H9 (cell line): Measurements from ENCODE around the gene UFSP2. TPM values are rescaled to one million over a fixed set of nuclear protein-coding genes. Genes with fewer than 3 reads are reported as not detected.
A peak's percentile ranks its signal among the peaks of the same experiment; 100 is the strongest.

Experiments used
- DNase-seq: peaks from one replicate; pipeline ENCODE4 v3.0.0-alpha.2; 2017
- H2AFZ ChIP-seq: one replicate; pipeline ENCODE4 v1.6.1; 2013; ENCODE audit warnings: mild to moderate bottlenecking, low read length, control low read depth, moderate library complexity
- H2AK5ac ChIP-seq: 2 replicates; pipeline ENCODE4 v1.6.1; 2013; ENCODE audit warnings: low read length, control low read depth, mixed read lengths; ENCODE audit not compliant: insufficient read length
- H2BK120ac ChIP-seq: one replicate; pipeline ENCODE4 v1.6.1; 2013; ENCODE audit warnings: low read depth, mild to moderate bottlenecking, low read length, control low read depth, inconsistent platforms; ENCODE audit not compliant: poor library complexity, severe bottlenecking
- H2BK12ac ChIP-seq: 2 replicates; pipeline ENCODE4 v1.6.1; 2013; ENCODE audit warnings: low read length, control low read depth, mixed read lengths, low read depth; ENCODE audit not compliant: insufficient read length
- H2BK15ac ChIP-seq: 2 replicates; pipeline ENCODE4 v1.6.1; 2013; ENCODE audit warnings: low read depth, low read length, control low read depth
- H2BK20ac ChIP-seq: one replicate; pipeline ENCODE4 v1.6.1; 2013; ENCODE audit warnings: low read depth, mild to moderate bottlenecking, low read length, control low read depth, inconsistent platforms; ENCODE audit not compliant: poor library complexity, severe bottlenecking
- H2BK5ac ChIP-seq: 2 replicates; pipeline ENCODE4 v1.6.1; 2013; ENCODE audit warnings: low read length, control low read depth, mixed read lengths; ENCODE audit not compliant: insufficient read length
- H3K14ac ChIP-seq: 2 replicates; pipeline ENCODE4 v1.6.1; 2013; ENCODE audit warnings: low read length, control low read depth; ENCODE audit not compliant: insufficient read depth
- H3K18ac ChIP-seq: 2 replicates; pipeline ENCODE4 v1.6.1; 2013; ENCODE audit warnings: low read depth, mild to moderate bottlenecking, mixed read lengths, low read length, control low read depth; ENCODE audit not compliant: insufficient read length
- H3K23ac ChIP-seq: 2 replicates; pipeline ENCODE4 v1.6.1; 2013; ENCODE audit warnings: low read length, control low read depth, mixed read lengths, low read depth; ENCODE audit not compliant: insufficient read length
- H3K23me2 ChIP-seq: 2 replicates; pipeline ENCODE4 v1.6.1; 2013; ENCODE audit warnings: low read depth, mild to moderate bottlenecking, mixed read lengths, low read length, control low read depth; ENCODE audit not compliant: insufficient read length, poor library complexity, severe bottlenecking
- H3K27ac ChIP-seq: 2 replicates; pipeline ENCODE4 v1.5.1; 2013; ENCODE audit warnings: low read length, control low read depth, mixed read lengths, low read depth; ENCODE audit not compliant: insufficient read length
- H3K27me3 ChIP-seq: 2 replicates; pipeline ENCODE4 v1.6.1; 2013; ENCODE audit warnings: low read length, control low read depth, inconsistent platforms; ENCODE audit not compliant: insufficient read depth
- H3K4ac ChIP-seq: 2 replicates; pipeline ENCODE4 v1.6.1; 2013; ENCODE audit warnings: low read depth, mild to moderate bottlenecking, control low read depth, inconsistent platforms, low read length, moderate library complexity
- H3K4me1 ChIP-seq: 2 replicates; pipeline ENCODE4 v1.6.1; 2013; ENCODE audit warnings: low read length, control low read depth, inconsistent platforms; ENCODE audit not compliant: insufficient read depth
- H3K4me2 ChIP-seq: 2 replicates; pipeline ENCODE4 v1.6.1; 2013; ENCODE audit warnings: low read length, control low read depth, mixed read lengths; ENCODE audit not compliant: insufficient read length, insufficient read depth
- H3K56ac ChIP-seq: 2 replicates; pipeline ENCODE4 v1.6.1; 2013; ENCODE audit warnings: low read depth, mild to moderate bottlenecking, mixed read lengths, low read length, control low read depth; ENCODE audit not compliant: insufficient read length
- H3K79me1 ChIP-seq: 2 replicates; pipeline ENCODE4 v1.6.1; 2013; ENCODE audit warnings: low read depth, mild to moderate bottlenecking, moderate library complexity, low read length, control low read depth, inconsistent platforms; ENCODE audit not compliant: insufficient read depth, poor library complexity, severe bottlenecking
- H3K79me2 ChIP-seq: 2 replicates; pipeline ENCODE4 v1.6.1; 2013; ENCODE audit warnings: low read length, control low read depth, inconsistent platforms; ENCODE audit not compliant: insufficient read depth
- H3K9ac ChIP-seq: 2 replicates; pipeline ENCODE4 v1.6.1; 2013; ENCODE audit warnings: low read length, control low read depth, mixed read lengths; ENCODE audit not compliant: insufficient read length; ENCODE audit errors: extremely low read depth
- H3K9me3 ChIP-seq: one replicate; pipeline ENCODE4 v1.6.1; 2013; ENCODE audit warnings: low read depth, low read length, inconsistent platforms; ENCODE audit not compliant: control insufficient read depth
- H3T11ph ChIP-seq: one replicate; pipeline ENCODE4 v1.6.1; 2013; ENCODE audit warnings: mild to moderate bottlenecking, low read length, control low read depth, inconsistent platforms
- H4K20me1 ChIP-seq: one replicate; pipeline ENCODE4 v1.6.1; 2013; ENCODE audit not compliant: control insufficient read depth, insufficient read length, insufficient read depth
- H4K5ac ChIP-seq: 2 replicates; pipeline ENCODE4 v1.6.1; 2013; ENCODE audit warnings: low read depth, mild to moderate bottlenecking, mixed read lengths, low read length, control low read depth; ENCODE audit not compliant: insufficient read length
- H4K8ac ChIP-seq: replicated peaks from 2 replicates; pipeline ENCODE4 v1.6.1; 2013; ENCODE audit warnings: low read length, control low read depth, mixed read lengths, low read depth; ENCODE audit not compliant: insufficient read length
- H4K91ac ChIP-seq: 2 replicates; pipeline ENCODE4 v1.6.1; 2013; ENCODE audit warnings: low read depth, mild to moderate bottlenecking, moderate library complexity, mixed read lengths, low read length, control low read depth; ENCODE audit not compliant: insufficient read length
- H3K27ac Mint-ChIP-seq, 3 experiments: 2 replicates in 2 of 3; 3 replicates in 1 of 3; pipeline ENCODE4 v1.8.0; 2020 to 2021; ENCODE audit warnings: mixed read lengths in 3 of 3, mild to moderate bottlenecking in 1 of 3, moderate library complexity in 1 of 3
- H3K27me3 Mint-ChIP-seq: 2 replicates; pipeline ENCODE4 v1.8.0; 2021; ENCODE audit warnings: low read depth, mild to moderate bottlenecking, moderate library complexity, mixed read lengths
- H3K36me3 Mint-ChIP-seq, 3 experiments: 2 replicates in 2 of 3; 3 replicates in 1 of 3; pipeline ENCODE4 v1.8.0; 2020 to 2021; ENCODE audit warnings: low read depth in 3 of 3, mixed read lengths in 3 of 3; ENCODE audit not compliant: insufficient read depth in 1 of 3
- H3K4me1 Mint-ChIP-seq, 2 experiments: 2 replicates each; pipeline ENCODE4 v1.8.0; 2020; ENCODE audit warnings: mixed read lengths in 2 of 2
- H3K4me3 Mint-ChIP-seq, 2 experiments: 2 replicates in 1 of 2; 3 replicates in 1 of 2; pipeline ENCODE4 v1.8.0; 2020 to 2021; ENCODE audit warnings: mild to moderate bottlenecking in 2 of 2, mixed read lengths in 2 of 2, moderate library complexity in 1 of 2
- H3K9me3 Mint-ChIP-seq, 2 experiments: 2 replicates in 1 of 2; 3 replicates in 1 of 2; pipeline ENCODE4 v1.8.0; 2020; ENCODE audit warnings: mild to moderate bottlenecking in 2 of 2, mixed read lengths in 2 of 2, moderate library complexity in 1 of 2
- CTCF ChIP-seq: fragments of 200-600 bp; sonication (generic); conservative IDR thresholded peaks from 3 replicates; pipeline ENCODE4 v1.8.0; 2021; ENCODE audit warnings: antibody characterized with exemption, mild to moderate bottlenecking
- WGBS: extraction: QIAGEN DNeasy Blood & Tissue Kit; methylation state at CpG from one replicate; pipeline ENCODE4 v1.1.7; 2013; ENCODE audit warnings: missing lambda C conversion rate, low lambda C conversion rate, mixed read lengths; ENCODE audit not compliant: insufficient read length; ENCODE audit errors: extremely low coverage; 5-methylcytosine and 5-hydroxymethylcytosine counted together
- total RNA-seq: library from RNA; stranded (reverse); gene quantifications from 2 replicates; pipeline ENCODE4 v1.2.1, GENCODE V29; 2021

The UFSP2 gene
- total RNA-seq, 1 experiment from 2014 or later, result 41.1 TPM

- H3K4ac ChIP-seq, result no peak overlapping the region
- no peak overlapping the region for H3K9ac ChIP-seq
- H2BK120ac ChIP-seq, result no peak overlapping the region
- H3K23me2 ChIP-seq, result no peaks in the 10 kb centered on the region
- no peak overlapping the region for H4K91ac ChIP-seq
- Mint-ChIP-seq H3K9me3 (no peaks in the 10 kb centered on the region), H3K4me1 (peaks cover 13 to 17% of the 10 kb centered on the region in 2 experiments; a peak in 3 of 4 replicates), H3K4me3 (no peak overlapping the region), H3K27ac (peak overlapping the region in 1 of 3 experiments; percentile 52; a peak in 1 of 7 replicates), H3K27me3 (no peaks in the 10 kb centered on the region), H3K36me3 (peaks cover 0 to 7% (median 6%) of the 10 kb centered on the region in 3 experiments; a peak in 4 of 7 replicates)
- no peaks in the 10 kb centered on the region; the same call in 1 of the 2 replicates for H3K4me1 ChIP-seq
- TF ChIP-seq CTCF, result no peak
- no peak overlapping the region for H3T11ph ChIP-seq
- no peak overlapping the region for H2BK20ac ChIP-seq
- H3K18ac ChIP-seq, result no peak overlapping the region
- no peak overlapping the region for H2BK15ac ChIP-seq
- no peaks in the 10 kb centered on the region for H3K27me3 ChIP-seq
- H3K56ac ChIP-seq, result no peak overlapping the region
- no peak overlapping the region for H2AFZ ChIP-seq
- H2AK5ac ChIP-seq, result no peak overlapping the region
- H4K20me1 ChIP-seq, result no peaks in the 10 kb centered on the region
- DNase-seq, result no peak
- H4K5ac ChIP-seq, result no peak overlapping the region
- no peaks in the 10 kb centered on the region for H3K79me2 ChIP-seq
- no peak overlapping the region for H2BK12ac ChIP-seq
- no peak overlapping the region for H3K23ac ChIP-seq
- H3K9me3 ChIP-seq, result no peaks in the 10 kb centered on the region
- H3K4me2 ChIP-seq, result no peak overlapping the region
- H3K79me1 ChIP-seq, result no peaks in the 10 kb centered on the region
- H3K14ac ChIP-seq, result no peak overlapping the region
- H3K27ac ChIP-seq, result no peak overlapping the region
- H4K8ac ChIP-seq, result no peak overlapping the region
- WGBS, result no CpG with 5 or more reads among the region's 7 CpGs
- H2BK5ac ChIP-seq, result no peak overlapping the region
These were observed 51.7 kb downstream of the UFSP2 start for GRCh38 chr4:185374027-185374426.
